WERI-Rb-1 (cell line): Measurements from ENCODE around the gene TES.

ENCODE experiments used
- DNase-seq: peaks from one replicate; pipeline ENCODE4 v3.0.0-alpha.2; 2020
- H3K27ac ChIP-seq: fragments of 250-450 bp; sonication (Bioruptor Pico); 2 replicates; pipeline ENCODE4 v1.5.1; 2020; ENCODE audit warnings: mild to moderate bottlenecking, moderate library complexity
- H3K27me3 ChIP-seq: fragments of 250-450 bp; sonication (Bioruptor Pico); 2 replicates; pipeline ENCODE4 v1.5.1; 2021; ENCODE audit warnings: mild to moderate bottlenecking, low read depth, moderate library complexity; ENCODE audit not compliant: insufficient read depth, severe bottlenecking
- H3K36me3 ChIP-seq: fragments of 250-450 bp; sonication (Bioruptor Pico); 2 replicates; pipeline ENCODE4 v1.5.1; 2020; ENCODE audit warnings: mild to moderate bottlenecking, moderate library complexity
- H3K4me3 ChIP-seq: 2 replicates; pipeline ENCODE4 v1.5.1; 2011; ENCODE audit warnings: low read depth, mild to moderate bottlenecking, control low read depth, low read length
- H3K9me3 ChIP-seq: fragments of 250-450 bp; sonication (Bioruptor Pico); 2 replicates; pipeline ENCODE4 v1.5.1; 2021; ENCODE audit warnings: mild to moderate bottlenecking, moderate library complexity; ENCODE audit not compliant: severe bottlenecking
- TF ChIP-seq, protein P1 (sequence below): IDR thresholded peaks from 2 replicates; pipeline ENCODE4 v1.5.1; 2011; ENCODE audit warnings: low read depth, mild to moderate bottlenecking, control low read depth, inconsistent platforms, low read length

TES gene

DNA sequence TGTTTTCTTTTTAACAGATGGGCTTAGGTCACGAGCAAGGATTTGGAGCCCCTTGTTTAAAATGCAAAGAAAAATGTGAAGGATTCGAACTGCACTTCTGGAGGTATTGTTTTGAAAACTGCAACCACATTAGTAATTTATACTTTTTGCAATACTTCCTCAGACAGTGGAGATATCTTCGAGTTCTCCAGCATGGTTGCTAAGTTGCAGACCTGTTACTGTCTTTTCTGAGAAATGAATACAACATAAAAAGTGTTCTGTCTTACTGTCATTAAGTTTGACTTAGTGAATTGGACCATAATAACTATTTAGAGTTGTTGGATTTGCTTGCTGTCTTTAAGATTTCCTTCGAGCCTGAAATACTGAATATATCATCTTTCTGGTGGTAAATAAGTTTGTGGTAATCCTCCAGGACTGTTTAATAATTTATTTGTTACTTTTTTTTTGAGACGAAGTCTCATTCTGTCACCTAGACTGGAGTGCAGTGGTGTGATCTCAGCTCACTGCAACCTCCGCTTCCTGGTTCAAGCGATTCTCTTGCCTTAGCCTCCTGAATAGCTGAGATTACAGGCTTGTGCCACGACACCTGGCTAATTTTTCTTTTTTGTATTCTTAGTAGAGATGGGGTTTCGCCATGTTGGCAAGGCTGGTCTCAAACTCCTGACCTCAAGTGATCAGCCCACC is 24.3 kb downstream of the TES start:
- H3K27me3 ChIP-seq, result no peaks in the 10 kb centered on the region
- no peak overlapping the region for H3K4me3 ChIP-seq
- H3K27ac ChIP-seq, result no peak overlapping the region
- no peak for DNase-seq
- TF ChIP-seq, protein P1, sequence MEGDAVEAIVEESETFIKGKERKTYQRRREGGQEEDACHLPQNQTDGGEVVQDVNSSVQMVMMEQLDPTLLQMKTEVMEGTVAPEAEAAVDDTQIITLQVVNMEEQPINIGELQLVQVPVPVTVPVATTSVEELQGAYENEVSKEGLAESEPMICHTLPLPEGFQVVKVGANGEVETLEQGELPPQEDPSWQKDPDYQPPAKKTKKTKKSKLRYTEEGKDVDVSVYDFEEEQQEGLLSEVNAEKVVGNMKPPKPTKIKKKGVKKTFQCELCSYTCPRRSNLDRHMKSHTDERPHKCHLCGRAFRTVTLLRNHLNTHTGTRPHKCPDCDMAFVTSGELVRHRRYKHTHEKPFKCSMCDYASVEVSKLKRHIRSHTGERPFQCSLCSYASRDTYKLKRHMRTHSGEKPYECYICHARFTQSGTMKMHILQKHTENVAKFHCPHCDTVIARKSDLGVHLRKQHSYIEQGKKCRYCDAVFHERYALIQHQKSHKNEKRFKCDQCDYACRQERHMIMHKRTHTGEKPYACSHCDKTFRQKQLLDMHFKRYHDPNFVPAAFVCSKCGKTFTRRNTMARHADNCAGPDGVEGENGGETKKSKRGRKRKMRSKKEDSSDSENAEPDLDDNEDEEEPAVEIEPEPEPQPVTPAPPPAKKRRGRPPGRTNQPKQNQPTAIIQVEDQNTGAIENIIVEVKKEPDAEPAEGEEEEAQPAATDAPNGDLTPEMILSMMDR, result no peak
- no peaks in the 10 kb centered on the region for H3K9me3 ChIP-seq
- no peaks in the 10 kb centered on the region for H3K36me3 ChIP-seq

DNA sequence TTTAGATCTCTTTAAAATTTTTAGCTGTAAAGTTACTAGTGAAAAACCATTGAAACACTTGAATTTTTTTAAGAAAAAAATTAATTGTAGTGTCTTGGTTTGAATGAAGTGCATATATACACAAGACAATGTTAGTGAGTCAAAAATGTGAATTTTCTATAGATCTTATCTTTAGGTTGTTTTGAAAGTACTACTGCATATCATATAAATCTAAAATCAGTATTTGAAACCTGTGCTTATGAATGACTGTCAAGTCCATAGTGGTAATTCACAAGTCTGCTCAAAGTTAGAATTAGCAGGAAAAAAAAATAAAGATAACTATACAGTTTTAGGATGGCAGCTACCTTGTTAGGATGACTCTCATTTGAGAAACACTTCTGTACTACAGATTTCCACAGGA is 25.0 kb downstream of the TES start:
- TF ChIP-seq, protein P1, result no peak
- no peaks in the 10 kb centered on the region for H3K27me3 ChIP-seq
- no peak overlapping the region for H3K4me3 ChIP-seq
- H3K9me3 ChIP-seq, result no peaks in the 10 kb centered on the region
- no peak overlapping the region for H3K27ac ChIP-seq
- no peak for DNase-seq
- H3K36me3 ChIP-seq, result no peaks in the 10 kb centered on the region

DNA sequence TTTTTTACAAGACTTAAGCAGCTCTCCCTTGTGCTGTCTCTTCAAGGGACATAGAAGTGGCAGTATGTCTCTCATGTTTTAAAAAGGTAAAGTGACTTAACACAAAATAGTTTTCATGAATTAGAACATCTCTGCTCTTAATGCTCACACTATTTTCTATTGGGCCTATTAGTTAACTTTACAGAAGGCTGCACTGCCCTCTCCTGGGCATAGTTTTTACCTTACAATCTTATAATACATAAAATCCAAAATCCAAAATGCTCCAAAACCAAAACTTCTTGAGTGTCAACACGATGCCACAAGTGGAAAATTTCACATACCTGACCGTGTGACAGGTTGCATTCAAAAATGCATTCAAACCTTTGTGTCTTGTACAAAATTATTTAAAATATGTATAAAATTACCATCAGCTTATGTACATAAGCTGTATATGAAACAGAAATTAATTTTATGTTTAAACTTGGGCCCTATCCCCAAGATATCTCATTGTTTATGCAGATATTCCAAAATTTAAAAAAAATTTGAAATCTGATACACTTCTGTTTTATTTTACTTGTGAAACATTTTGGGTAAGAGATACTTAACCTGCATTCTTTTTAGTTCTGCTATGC is 25.8 kb downstream of the TES start:
- DNase-seq, result peak; percentile 20
- H3K27me3 ChIP-seq, result no peaks in the 10 kb centered on the region
- TF ChIP-seq, protein P1, result no peak; the same call in 1 of the 2 replicates
- no peaks in the 10 kb centered on the region; the same call in 1 of the 2 replicates for H3K36me3 ChIP-seq
- no peaks in the 10 kb centered on the region for H3K9me3 ChIP-seq
- H3K27ac ChIP-seq, result no peak overlapping the region
- H3K4me3 ChIP-seq, result no peak overlapping the region

DNA sequence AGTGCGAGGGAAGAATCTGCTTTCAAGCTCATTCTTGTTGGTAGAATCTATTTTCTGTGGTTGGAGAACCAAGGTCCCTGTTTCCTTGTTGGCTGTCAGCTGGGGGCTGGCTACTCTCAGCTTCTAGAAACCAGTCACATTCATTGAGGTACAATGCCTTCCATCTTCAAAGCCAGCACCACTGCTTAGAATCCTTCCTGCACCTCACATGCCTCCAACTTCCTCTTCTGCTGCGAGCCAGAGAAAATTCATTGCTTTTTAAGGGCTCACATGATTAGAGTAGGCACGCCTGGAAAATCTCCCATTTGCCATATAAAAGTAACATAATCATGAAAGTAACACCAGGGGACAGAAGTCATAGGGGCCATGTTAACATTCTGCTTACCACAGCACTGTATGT is 28.7 kb downstream of the TES start:
- no peak overlapping the region for H3K27ac ChIP-seq

DNA sequence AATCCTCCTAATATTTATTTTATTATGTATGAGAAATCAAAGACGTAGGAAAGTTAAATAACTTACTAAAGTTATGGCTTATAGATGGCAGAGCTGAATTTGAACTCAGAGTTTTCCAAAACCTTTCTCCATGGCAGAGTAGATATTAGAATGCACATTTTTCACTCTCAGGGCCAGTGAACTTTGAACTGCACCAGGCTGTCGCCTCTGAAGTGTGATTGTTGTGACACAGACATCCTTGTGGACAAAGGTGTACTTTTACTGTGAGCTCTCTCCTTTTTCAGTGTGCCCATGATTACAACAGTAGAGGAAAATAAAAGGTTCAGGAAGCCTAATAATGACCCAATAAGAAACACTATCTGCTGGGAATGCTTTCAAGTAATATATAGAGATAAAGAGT is 29.1 kb downstream of the TES start:
- H3K27ac ChIP-seq, result no peak overlapping the region
- no peak for DNase-seq
- H3K9me3 ChIP-seq, result peaks cover 2% of the 10 kb centered on the region
- H3K27me3 ChIP-seq, result no peaks in the 10 kb centered on the region
- TF ChIP-seq, protein P1, result no peak
- no peaks in the 10 kb centered on the region; the same call in 1 of the 2 replicates for H3K36me3 ChIP-seq
- no peak overlapping the region for H3K4me3 ChIP-seq

More for the DNA sequence above, 28.7 kb downstream of the TES start:
- Histone ChIP-seq H3K4me3 (no peak overlapping the region), H3K9me3 (no peaks in the 10 kb centered on the region), H3K36me3 (no peaks in the 10 kb centered on the region; the same call in 1 of the 2 replicates), H3K27me3 (no peaks in the 10 kb centered on the region)
- no peak for DNase-seq
- TF ChIP-seq, protein P1, result no peak
